ENCODE data around the gene THOC6.

The THOC6 gene

GRCh38 chr16:3026003-3026378, 2.2 kb downstream of the THOC6 start:
- no peak overlapping the region for H3K4me3 ChIP-seq (ENCODE audit: low read length)
- H3K9me3 ChIP-seq (ENCODE audit: insufficient read depth, low read depth, low read length): no peaks in the 10 kb centered on the region
- 95% methylated on average over 8 of the region's 8 CpGs for WGBS
- H3K27ac ChIP-seq (ENCODE audit: low read depth, low read length): no peak overlapping the region
- no peak overlapping the region for H3K9ac ChIP-seq (ENCODE audit: low read depth, low read length)
- peaks cover 17% of the 10 kb centered on the region for H3K36me3 ChIP-seq (ENCODE audit: insufficient read depth, low read length)
- peaks cover 21% of the 10 kb centered on the region for H3K4me1 ChIP-seq (ENCODE audit: insufficient read depth, low read length)
- peaks cover 20% of the 10 kb centered on the region for H3K27me3 ChIP-seq (ENCODE audit: insufficient read depth, low read length)

GRCh38 chr16:3026609-3027488, 3.0 kb downstream of the THOC6 start:
- H3K27ac ChIP-seq (ENCODE audit: low read depth, low read length): no peak overlapping the region
- H3K4me3 ChIP-seq (ENCODE audit: low read length): no peak overlapping the region
- peaks cover 20% of the 10 kb centered on the region for H3K27me3 ChIP-seq (ENCODE audit: insufficient read depth, low read length)
- peaks cover 17% of the 10 kb centered on the region for H3K36me3 ChIP-seq (ENCODE audit: insufficient read depth, low read length)
- WGBS: 93% methylated on average over 24 of the region's 24 CpGs
- no peak overlapping the region for H3K9ac ChIP-seq (ENCODE audit: low read depth, low read length)
- H3K9me3 ChIP-seq (ENCODE audit: insufficient read depth, low read depth, low read length): no peaks in the 10 kb centered on the region
- H3K4me1 ChIP-seq (ENCODE audit: insufficient read depth, low read length): peaks cover 21% of the 10 kb centered on the region

- no peak overlapping the region for H3K9ac ChIP-seq (ENCODE audit: low read depth, low read length)
- H3K9me3 ChIP-seq (ENCODE audit: insufficient read depth, low read depth, low read length): no peaks in the 10 kb centered on the region
- H3K36me3 ChIP-seq (ENCODE audit: insufficient read depth, low read length): peaks cover 17% of the 10 kb centered on the region
- no peak overlapping the region for H3K27ac ChIP-seq (ENCODE audit: low read depth, low read length)
- peaks cover 17% of the 10 kb centered on the region for H3K4me1 ChIP-seq (ENCODE audit: insufficient read depth, low read length)
- 87% methylated on average over 7 of the region's 8 CpGs for WGBS
- H3K4me3 ChIP-seq (ENCODE audit: low read length): no peak overlapping the region
- H3K27me3 ChIP-seq (ENCODE audit: insufficient read depth, low read length): peaks cover 20% of the 10 kb centered on the region
Observed at GRCh38 chr16:3027489-3027795, 3.6 kb downstream of the THOC6 start.

- Histone ChIP-seq H3K4me3 (ENCODE audit: low read length) (peak overlapping the region; percentile 37), H3K27me3 (ENCODE audit: insufficient read depth, low read length) (peaks cover 20% of the 10 kb centered on the region), H3K9ac (ENCODE audit: low read depth, low read length) (no peak overlapping the region), H3K4me1 (ENCODE audit: insufficient read depth, low read length) (peaks cover 11% of the 10 kb centered on the region), H3K9me3 (ENCODE audit: insufficient read depth, low read depth, low read length) (no peaks in the 10 kb centered on the region), H3K27ac (ENCODE audit: low read depth, low read length) (peak overlapping the region; percentile 74; the same call in 1 of the 2 replicates), H3K36me3 (ENCODE audit: insufficient read depth, low read length) (peaks cover 17% of the 10 kb centered on the region)
- 6% methylated on average over 58 of the region's 58 CpGs for WGBS
Observed at GRCh38 chr16:3027983-3028715, 4.3 kb downstream of the THOC6 start.

- Histone ChIP-seq H3K9me3 (ENCODE audit: insufficient read depth, low read depth, low read length) (no peaks in the 10 kb centered on the region), H3K27ac (ENCODE audit: low read depth, low read length) (no peak overlapping the region), H3K4me3 (ENCODE audit: low read length) (no peak overlapping the region), H3K9ac (ENCODE audit: low read depth, low read length) (no peak overlapping the region), H3K4me1 (ENCODE audit: insufficient read depth, low read length) (peaks cover 11% of the 10 kb centered on the region), H3K27me3 (ENCODE audit: insufficient read depth, low read length) (peaks cover 20% of the 10 kb centered on the region), H3K36me3 (ENCODE audit: insufficient read depth, low read length) (peaks cover 17% of the 10 kb centered on the region)
- 62% methylated on average over 15 of the region's 15 CpGs for WGBS
Observed at GRCh38 chr16:3028716-3029319, 5.0 kb downstream of the THOC6 start.

GRCh38 chr16:3029491-3030221, 5.8 kb downstream of the THOC6 start:
- 91% methylated on average over 59 of the region's 59 CpGs for WGBS
- no peak overlapping the region for H3K9ac ChIP-seq (ENCODE audit: low read depth, low read length)

GRCh38 chr16:3030222-3031212, 6.7 kb downstream of the THOC6 start:
- H3K9ac ChIP-seq (ENCODE audit: low read depth, low read length): no peak overlapping the region
- 89% methylated on average over 33 of the region's 33 CpGs for WGBS
- H3K4me3 ChIP-seq (ENCODE audit: low read length): no peak overlapping the region
- no peaks in the 10 kb centered on the region for H3K9me3 ChIP-seq (ENCODE audit: insufficient read depth, low read depth, low read length)
- H3K36me3 ChIP-seq (ENCODE audit: insufficient read depth, low read length): peaks cover 17% of the 10 kb centered on the region
- peaks cover 32% of the 10 kb centered on the region for H3K27me3 ChIP-seq (ENCODE audit: insufficient read depth, low read length)
- peaks cover 11% of the 10 kb centered on the region for H3K4me1 ChIP-seq (ENCODE audit: insufficient read depth, low read length)
- H3K27ac ChIP-seq (ENCODE audit: low read depth, low read length): no peak overlapping the region

More at GRCh38 chr16:3029491-3030221, 5.8 kb downstream of the THOC6 start:
- H3K4me1 ChIP-seq (ENCODE audit: insufficient read depth, low read length): peaks cover 11% of the 10 kb centered on the region
- H3K9me3 ChIP-seq (ENCODE audit: insufficient read depth, low read depth, low read length): no peaks in the 10 kb centered on the region
- peaks cover 17% of the 10 kb centered on the region for H3K36me3 ChIP-seq (ENCODE audit: insufficient read depth, low read length)
- peaks cover 26% of the 10 kb centered on the region for H3K27me3 ChIP-seq (ENCODE audit: insufficient read depth, low read length)
- H3K27ac ChIP-seq (ENCODE audit: low read depth, low read length): no peak overlapping the region
- no peak overlapping the region for H3K4me3 ChIP-seq (ENCODE audit: low read length)

- Histone ChIP-seq H3K36me3 (ENCODE audit: insufficient read depth, low read length) (no peaks in the 10 kb centered on the region), H3K9ac (ENCODE audit: low read depth, low read length) (no peak overlapping the region), H3K4me3 (ENCODE audit: low read length) (no peak overlapping the region), H3K27me3 (ENCODE audit: insufficient read depth, low read length) (peaks cover 53% of the 10 kb centered on the region), H3K27ac (ENCODE audit: low read depth, low read length) (no peak overlapping the region), H3K4me1 (ENCODE audit: insufficient read depth, low read length) (peaks cover 9% of the 10 kb centered on the region), H3K9me3 (ENCODE audit: insufficient read depth, low read depth, low read length) (no peaks in the 10 kb centered on the region)
- 73% methylated on average over 7 of the region's 7 CpGs for WGBS
Observed at GRCh38 chr16:3032624-3033023, 8.8 kb downstream of the THOC6 start.

- 63% methylated on average over 19 of the region's 19 CpGs for WGBS
- Histone ChIP-seq H3K4me3 (ENCODE audit: low read length) (peak overlapping the region; percentile 63), H3K36me3 (ENCODE audit: insufficient read depth, low read length) (no peaks in the 10 kb centered on the region), H3K27ac (ENCODE audit: low read depth, low read length) (no peak overlapping the region), H3K27me3 (ENCODE audit: insufficient read depth, low read length) (peaks cover 51% of the 10 kb centered on the region), H3K9me3 (ENCODE audit: insufficient read depth, low read depth, low read length) (no peaks in the 10 kb centered on the region), H3K4me1 (ENCODE audit: insufficient read depth, low read length) (peaks cover 5% of the 10 kb centered on the region; the same call in 1 of the 2 replicates), H3K9ac (ENCODE audit: low read depth, low read length) (no peak overlapping the region)
Observed at GRCh38 chr16:3035289-3035971, 11.6 kb downstream of the THOC6 start.

All from HUES64 (cell line).